ENCODE measurements around the gene RANBP3.

RANBP3 gene

GRCh38 chr19:5978606-5979552 is 939 bp upstream of the RANBP3 start:
- H3K4me1 ChIP-seq (ENCODE audit: insufficient read depth, low read length): peaks cover 58% of the 10 kb centered on the region
- H3K27ac ChIP-seq (ENCODE audit: low read length): peak overlapping the region; percentile 96
- peak overlapping the region; percentile 89 for H3K4me2 ChIP-seq (ENCODE audit: insufficient read depth, low read length)
- TF ChIP-seq EZH2 (IDR thresholded peaks at IDR 0.05; ENCODE audit: borderline replicate concordance, low read depth, low read length, severe bottlenecking): no peak
- no peak for TF ChIP-seq CTCF (IDR thresholded peaks at IDR 0.05; ENCODE audit: borderline replicate concordance, extremely low read depth, low read length, poor library complexity, severe bottlenecking)
- no peak for ATAC-seq (ENCODE audit: insufficient read depth, low read depth)
- peak overlapping the region; percentile 95 for H3K9ac ChIP-seq (ENCODE audit: low read depth, low read length)
- H3K27me3 ChIP-seq (ENCODE audit: insufficient read depth, low read length, poor library complexity): no peaks in the 10 kb centered on the region
- H3K36me3 ChIP-seq (ENCODE audit: insufficient read depth, low read length): peaks cover 24% of the 10 kb centered on the region
- peak; percentile 34 for DNase-seq
- H4K20me1 ChIP-seq (ENCODE audit: insufficient read depth, low read length): peaks cover 38% of the 10 kb centered on the region
- H3K4me3 ChIP-seq (ENCODE audit: low read depth in 1 of 2, low read length in 2 of 2): peak overlapping the region; percentile 76 to 84; a peak in 3 of 4 replicates
- no peaks in the 10 kb centered on the region for H3K9me3 ChIP-seq (ENCODE audit: insufficient read depth, low read length, severe bottlenecking)
- H3K79me2 ChIP-seq (ENCODE audit: insufficient read depth, low read length): peaks cover 73% of the 10 kb centered on the region
- H2AFZ ChIP-seq (ENCODE audit: low read depth, low read length): peak overlapping the region; percentile 99

GRCh38 chr19:5977222-5977784 is 637 bp downstream of the RANBP3 start:
- Histone ChIP-seq H4K20me1 (ENCODE audit: insufficient read depth, low read length) (peaks cover 54% of the 10 kb centered on the region), H3K4me3 (ENCODE audit: low read depth in 1 of 2, low read length in 2 of 2) (peak overlapping the region; percentile 76 to 96), H3K36me3 (ENCODE audit: insufficient read depth, low read length) (peaks cover 40% of the 10 kb centered on the region), H3K27ac (ENCODE audit: low read length) (peak overlapping the region; percentile 89), H3K4me2 (ENCODE audit: insufficient read depth, low read length) (peak overlapping the region; percentile 94), H2AFZ (ENCODE audit: low read depth, low read length) (peak overlapping the region; percentile 83), H3K27me3 (ENCODE audit: insufficient read depth, low read length, poor library complexity) (no peaks in the 10 kb centered on the region), H3K4me1 (ENCODE audit: insufficient read depth, low read length) (peaks cover 66% of the 10 kb centered on the region), H3K9me3 (ENCODE audit: insufficient read depth, low read length, severe bottlenecking) (no peaks in the 10 kb centered on the region), H3K9ac (ENCODE audit: low read depth, low read length) (peak overlapping the region; percentile 95), H3K79me2 (ENCODE audit: insufficient read depth, low read length) (peaks cover 89% of the 10 kb centered on the region)
- ATAC-seq (ENCODE audit: insufficient read depth, low read depth): peak; percentile 3
- DNase-seq: no peak
- no peak for TF ChIP-seq EZH2 (IDR thresholded peaks at IDR 0.05; ENCODE audit: borderline replicate concordance, low read depth, low read length, severe bottlenecking)
- no peak for TF ChIP-seq CTCF (IDR thresholded peaks at IDR 0.05; ENCODE audit: borderline replicate concordance, extremely low read depth, low read length, poor library complexity, severe bottlenecking)

GRCh38 chr19:5976768-5977167 is 1.2 kb downstream of the RANBP3 start:
- Histone ChIP-seq H3K36me3 (ENCODE audit: insufficient read depth, low read length) (peaks cover 40% of the 10 kb centered on the region), H2AFZ (ENCODE audit: low read depth, low read length) (no peak overlapping the region), H3K4me3 (ENCODE audit: low read depth in 1 of 2, low read length in 2 of 2) (peak overlapping the region; percentile 76 to 96), H3K27me3 (ENCODE audit: insufficient read depth, low read length, poor library complexity) (no peaks in the 10 kb centered on the region), H3K4me2 (ENCODE audit: insufficient read depth, low read length) (peak overlapping the region; percentile 94), H3K27ac (ENCODE audit: low read length) (peak overlapping the region; percentile 89), H3K4me1 (ENCODE audit: insufficient read depth, low read length) (peaks cover 71% of the 10 kb centered on the region), H3K79me2 (ENCODE audit: insufficient read depth, low read length) (peaks cover 95% of the 10 kb centered on the region), H4K20me1 (ENCODE audit: insufficient read depth, low read length) (peaks cover 56% of the 10 kb centered on the region), H3K9ac (ENCODE audit: low read depth, low read length) (peak overlapping the region; percentile 95), H3K9me3 (ENCODE audit: insufficient read depth, low read length, severe bottlenecking) (no peaks in the 10 kb centered on the region)
- DNase-seq: no peak
- no peak for TF ChIP-seq EZH2 (IDR thresholded peaks at IDR 0.05; ENCODE audit: borderline replicate concordance, low read depth, low read length, severe bottlenecking)
- no peak for TF ChIP-seq CTCF (IDR thresholded peaks at IDR 0.05; ENCODE audit: borderline replicate concordance, extremely low read depth, low read length, poor library complexity, severe bottlenecking)
- no peak for ATAC-seq (ENCODE audit: insufficient read depth, low read depth)
